Measurements from ENCODE around the gene IL6ST.

DNA sequence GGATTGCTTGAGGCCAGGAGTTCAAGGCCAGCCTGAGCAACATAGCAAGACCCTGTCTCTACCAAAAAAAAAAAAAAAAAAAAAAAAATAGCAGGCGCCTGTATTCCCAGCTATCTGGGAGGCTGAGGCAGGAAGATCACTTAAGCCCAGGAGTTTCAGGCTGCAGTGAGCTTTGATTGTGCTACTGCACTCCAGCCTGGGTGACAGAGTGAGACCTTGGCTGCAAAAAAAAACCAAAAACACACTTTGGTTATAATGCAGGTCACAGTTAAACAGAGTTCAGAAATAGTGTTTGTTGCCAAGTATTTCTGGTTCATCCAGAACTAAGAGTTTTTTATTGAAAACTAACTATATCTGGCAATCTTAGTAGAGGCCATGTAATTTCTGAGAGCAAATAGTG is 24.1 kb upstream of the IL6ST start:
- TF ChIP-seq CTCF (IDR thresholded peaks at IDR 0.05) (no peak), POLR2A (IDR thresholded peaks at IDR 0.05) (no peak)
